ENCODE measurements around the gene EXOSC1.

DNA sequence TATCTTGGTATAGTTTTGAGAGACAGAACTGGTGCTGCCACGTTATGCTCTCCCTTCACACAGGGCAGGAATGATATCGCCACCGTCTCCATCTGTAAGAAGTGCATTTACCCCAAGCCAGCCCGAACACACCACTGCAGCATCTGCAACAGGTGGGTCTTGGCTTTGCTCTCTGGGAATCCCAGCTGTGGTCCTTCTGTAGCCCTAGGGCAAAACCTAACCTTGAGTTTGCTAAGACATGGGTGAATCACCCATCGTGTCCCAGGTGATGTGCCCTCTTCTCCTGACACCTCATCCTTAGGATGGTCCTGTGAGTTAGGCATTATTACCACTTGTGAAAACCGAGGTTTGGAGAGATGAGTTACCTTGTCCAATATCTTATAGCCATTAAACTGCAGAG lies 6.5 kb upstream of the EXOSC1 start:
- TF ChIP-seq CTCF (IDR thresholded peaks at IDR 0.05) (no peak), POLR2AphosphoS5 (IDR thresholded peaks at IDR 0.05) (no peak), POLR2A (IDR thresholded peaks at IDR 0.05; ENCODE audit: low read depth) (no peak), EP300 (IDR thresholded peaks at IDR 0.05) (no peak)

All from esophagus muscularis mucosa (tissue), 4 donors.